Osteoblast (primary cell): Measurements from ENCODE around the gene DNAH11. TPM values are rescaled to one million over a fixed set of nuclear protein-coding genes. Genes with fewer than 3 reads are reported as not detected.

Source experiments
- DNase-seq: peaks from one replicate; pipeline ENCODE4 v3.0.0; 2011; ENCODE audit warnings: low spot score, mixed read lengths; ENCODE audit not compliant: insufficient read length; ENCODE audit errors: missing footprints
- H2AFZ ChIP-seq: 2 replicates; pipeline ENCODE4 v1.6.0; 2011; ENCODE audit warnings: mild to moderate bottlenecking, low read length
- H3K27ac ChIP-seq: 2 replicates; pipeline ENCODE4 v1.5.1; 2011; ENCODE audit warnings: mild to moderate bottlenecking, low read depth, low read length, moderate library complexity
- H3K27me3 ChIP-seq: 2 replicates; pipeline ENCODE4 v1.6.0; 2012; ENCODE audit warnings: mild to moderate bottlenecking, control low read depth, inconsistent platforms, low read length, moderate library complexity; ENCODE audit not compliant: insufficient read depth
- H3K36me3 ChIP-seq: 2 replicates; pipeline ENCODE4 v1.5.1; 2011; ENCODE audit warnings: mild to moderate bottlenecking, low read length, control low read depth, moderate library complexity; ENCODE audit not compliant: insufficient read depth
- H3K4me1 ChIP-seq: 2 replicates; pipeline ENCODE4 v1.5.1; 2011; ENCODE audit warnings: mild to moderate bottlenecking, low read length, control low read depth, moderate library complexity; ENCODE audit not compliant: insufficient read depth
- H3K4me2 ChIP-seq: 2 replicates; pipeline ENCODE4 v1.6.0; 2011; ENCODE audit warnings: mild to moderate bottlenecking, low read length; ENCODE audit not compliant: insufficient read depth
- H3K4me3 ChIP-seq: fragments of 200-600 bp; sonication (generic); 3 replicates; pipeline ENCODE4 v1.5.1; 2012; ENCODE audit warnings: mild to moderate bottlenecking, low read length, inconsistent platforms; ENCODE audit not compliant: insufficient read depth
- H3K79me2 ChIP-seq: 2 replicates; pipeline ENCODE4 v1.6.0; 2012; ENCODE audit warnings: mild to moderate bottlenecking, low read length, control low read depth, inconsistent platforms; ENCODE audit not compliant: insufficient read depth
- H3K9me3 ChIP-seq: 2 replicates; pipeline ENCODE4 v1.5.1; 2011; ENCODE audit warnings: low read depth, low read length, control low read depth
- H4K20me1 ChIP-seq: 2 replicates; pipeline ENCODE4 v1.6.0; 2012; ENCODE audit warnings: mild to moderate bottlenecking, low read length, control low read depth; ENCODE audit not compliant: insufficient read depth
- total RNA-seq: library from RNA; depleted of rRNA; stranded (reverse); fragments of >200 nt; gene quantifications from 2 replicates; pipeline ENCODE4 v1.2.3, GENCODE V29; 2012
- TF ChIP-seq, protein P1 (sequence below): IDR thresholded peaks from 2 replicates; pipeline ENCODE4 v1.5.1; 2011; ENCODE audit warnings: mild to moderate bottlenecking, low read depth, low read length, moderate library complexity; ENCODE audit errors: extremely low read depth

Gene DNAH11
- total RNA-seq, 1 donor, result 1.1 TPM

DNA sequence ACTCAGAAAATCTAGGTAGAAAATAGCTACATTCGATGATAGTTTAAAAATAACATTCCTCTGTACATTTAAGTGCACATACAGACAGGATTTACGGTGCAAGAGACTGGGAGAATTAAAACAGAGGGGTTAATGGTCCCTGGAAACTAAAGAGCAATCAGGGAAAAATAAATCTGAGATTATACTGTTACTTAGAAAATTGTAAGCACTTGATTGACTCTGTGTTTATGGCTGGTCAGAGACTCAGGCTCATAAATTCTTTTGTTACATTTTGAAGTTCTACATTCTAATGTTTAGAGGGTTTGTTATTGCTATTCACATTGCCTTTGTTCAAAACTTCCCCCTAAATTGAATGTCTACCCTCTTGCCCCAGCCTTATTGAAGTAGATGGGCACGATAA lies 348.5 kb downstream of the DNAH11 start:
- no peak for DNase-seq
- Histone ChIP-seq H3K27ac (no peak overlapping the region), H3K36me3 (no peaks in the 10 kb centered on the region), H3K9me3 (no peaks in the 10 kb centered on the region), H3K4me2 (no peak overlapping the region), H3K27me3 (no peaks in the 10 kb centered on the region), H3K79me2 (no peaks in the 10 kb centered on the region), H3K4me1 (no peaks in the 10 kb centered on the region), H2AFZ (no peak overlapping the region), H4K20me1 (no peaks in the 10 kb centered on the region), H3K4me3 (no peak overlapping the region)
- TF ChIP-seq, protein P1, sequence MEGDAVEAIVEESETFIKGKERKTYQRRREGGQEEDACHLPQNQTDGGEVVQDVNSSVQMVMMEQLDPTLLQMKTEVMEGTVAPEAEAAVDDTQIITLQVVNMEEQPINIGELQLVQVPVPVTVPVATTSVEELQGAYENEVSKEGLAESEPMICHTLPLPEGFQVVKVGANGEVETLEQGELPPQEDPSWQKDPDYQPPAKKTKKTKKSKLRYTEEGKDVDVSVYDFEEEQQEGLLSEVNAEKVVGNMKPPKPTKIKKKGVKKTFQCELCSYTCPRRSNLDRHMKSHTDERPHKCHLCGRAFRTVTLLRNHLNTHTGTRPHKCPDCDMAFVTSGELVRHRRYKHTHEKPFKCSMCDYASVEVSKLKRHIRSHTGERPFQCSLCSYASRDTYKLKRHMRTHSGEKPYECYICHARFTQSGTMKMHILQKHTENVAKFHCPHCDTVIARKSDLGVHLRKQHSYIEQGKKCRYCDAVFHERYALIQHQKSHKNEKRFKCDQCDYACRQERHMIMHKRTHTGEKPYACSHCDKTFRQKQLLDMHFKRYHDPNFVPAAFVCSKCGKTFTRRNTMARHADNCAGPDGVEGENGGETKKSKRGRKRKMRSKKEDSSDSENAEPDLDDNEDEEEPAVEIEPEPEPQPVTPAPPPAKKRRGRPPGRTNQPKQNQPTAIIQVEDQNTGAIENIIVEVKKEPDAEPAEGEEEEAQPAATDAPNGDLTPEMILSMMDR, result no peak

DNA sequence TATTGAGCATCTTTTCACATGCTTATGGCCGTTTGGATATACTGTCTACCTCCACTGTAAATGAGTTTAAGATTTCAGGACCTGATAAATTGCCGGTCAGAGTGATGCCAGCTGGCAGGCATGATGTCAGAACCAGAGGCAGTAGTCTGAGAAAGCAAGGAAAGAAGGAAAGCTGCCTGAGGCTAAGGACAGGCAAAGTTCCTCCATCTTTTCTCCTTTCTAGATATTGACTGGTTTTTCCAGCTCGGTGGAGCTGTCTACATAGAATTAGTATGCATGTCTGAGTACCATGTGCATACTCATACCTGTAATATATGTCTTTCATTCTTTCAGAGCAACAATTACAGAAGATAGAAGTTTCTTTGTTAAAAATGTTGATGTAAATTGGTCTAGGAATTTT lies 350.6 kb downstream of the DNAH11 start:
- Histone ChIP-seq H3K79me2 (no peaks in the 10 kb centered on the region), H3K4me2 (no peak overlapping the region), H3K27ac (no peak overlapping the region), H3K27me3 (no peaks in the 10 kb centered on the region), H3K9me3 (no peaks in the 10 kb centered on the region), H2AFZ (no peak overlapping the region), H3K4me1 (no peaks in the 10 kb centered on the region), H3K4me3 (no peak overlapping the region), H4K20me1 (no peaks in the 10 kb centered on the region), H3K36me3 (no peaks in the 10 kb centered on the region)
- DNase-seq, result no peak
- TF ChIP-seq, protein P1, result no peak

DNA sequence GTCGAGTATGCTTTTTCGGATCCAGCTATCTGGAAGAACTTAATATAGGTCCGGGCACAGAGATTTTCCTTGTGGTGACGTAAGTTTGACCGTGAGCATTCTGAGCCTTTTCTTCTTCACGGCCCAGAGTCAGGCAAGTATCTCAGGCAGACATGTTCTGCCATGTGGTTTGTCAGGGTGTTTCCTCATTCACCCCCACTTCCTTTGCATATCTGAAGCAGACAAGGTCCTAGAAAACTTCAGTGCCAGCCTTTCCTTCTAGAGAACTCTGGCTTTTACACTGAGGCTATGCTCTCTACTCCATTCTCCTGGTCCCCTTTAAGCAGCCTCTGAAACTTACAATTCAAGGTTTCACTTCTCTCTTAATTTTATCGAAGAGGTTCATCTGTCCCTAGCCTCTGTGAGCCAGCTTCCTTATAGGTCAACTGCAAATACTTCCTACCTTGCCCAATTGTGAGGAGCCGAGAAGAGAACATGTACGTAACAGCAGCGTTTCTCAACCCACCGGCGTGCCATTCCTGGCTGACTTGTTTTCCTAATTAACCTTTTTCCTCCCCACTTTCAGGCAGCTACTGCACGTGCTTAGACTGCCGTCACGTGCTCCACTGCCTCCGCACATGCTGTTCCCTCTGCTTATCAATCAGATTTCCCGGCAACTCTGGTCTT lies 355.6 kb downstream of the DNAH11 start:
- Histone ChIP-seq H3K9me3 (no peaks in the 10 kb centered on the region), H3K4me2 (no peak overlapping the region), H3K27me3 (no peaks in the 10 kb centered on the region), H3K36me3 (peaks cover 8% of the 10 kb centered on the region), H3K27ac (no peak overlapping the region), H4K20me1 (no peaks in the 10 kb centered on the region), H3K4me1 (peaks cover 9% of the 10 kb centered on the region), H2AFZ (no peak overlapping the region), H3K4me3 (no peak overlapping the region), H3K79me2 (no peaks in the 10 kb centered on the region)
- DNase-seq, result no peak
- TF ChIP-seq, protein P1, result no peak

DNA sequence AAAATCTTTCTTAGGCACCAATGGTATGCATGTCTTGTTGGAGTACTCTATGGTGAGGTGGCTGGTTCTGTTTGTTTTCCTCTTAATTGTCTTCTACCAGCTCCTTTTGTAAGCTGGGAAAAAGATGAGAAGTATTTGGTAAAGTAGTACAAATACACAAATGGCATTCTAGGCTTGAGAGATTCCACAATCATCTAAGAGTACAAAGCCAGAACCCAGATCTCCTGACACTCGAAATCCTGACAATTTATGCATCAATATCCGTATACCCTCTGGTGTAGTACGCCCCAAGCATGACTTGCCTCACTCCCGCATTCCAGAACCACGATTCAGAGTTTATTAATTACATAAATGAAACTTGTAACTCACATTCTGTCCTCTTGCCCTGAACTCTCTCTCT lies 359.4 kb downstream of the DNAH11 start:
- TF ChIP-seq, protein P1, result no peak
- Histone ChIP-seq H3K36me3 (peaks cover 31% of the 10 kb centered on the region), H3K27ac (peak overlapping the region; percentile 34)

More for the DNA sequence above, 359.4 kb downstream of the DNAH11 start:
- Histone ChIP-seq H3K4me3 (no peak overlapping the region), H3K79me2 (no peaks in the 10 kb centered on the region), H3K27me3 (no peaks in the 10 kb centered on the region), H2AFZ (no peak overlapping the region), H3K4me1 (peaks cover 11% of the 10 kb centered on the region), H3K9me3 (no peaks in the 10 kb centered on the region), H4K20me1 (no peaks in the 10 kb centered on the region), H3K4me2 (no peak overlapping the region)
- no peak for DNase-seq
